HG03460 (cell line): ENCODE results near the gene FLAD1.
"Not testable (repeated sequence)": the region's sequence is repeated elsewhere in the genome, so short reads cannot be mapped to it uniquely, and the experiment has no call there.

ENCODE experiments used
- ATAC-seq: cut with Tn5 transposase; IDR thresholded peaks from one replicate; pipeline ENCODE4 v1.9.1; 2021; ENCODE audit not compliant: unreplicated experiment

Gene FLAD1

DNA sequence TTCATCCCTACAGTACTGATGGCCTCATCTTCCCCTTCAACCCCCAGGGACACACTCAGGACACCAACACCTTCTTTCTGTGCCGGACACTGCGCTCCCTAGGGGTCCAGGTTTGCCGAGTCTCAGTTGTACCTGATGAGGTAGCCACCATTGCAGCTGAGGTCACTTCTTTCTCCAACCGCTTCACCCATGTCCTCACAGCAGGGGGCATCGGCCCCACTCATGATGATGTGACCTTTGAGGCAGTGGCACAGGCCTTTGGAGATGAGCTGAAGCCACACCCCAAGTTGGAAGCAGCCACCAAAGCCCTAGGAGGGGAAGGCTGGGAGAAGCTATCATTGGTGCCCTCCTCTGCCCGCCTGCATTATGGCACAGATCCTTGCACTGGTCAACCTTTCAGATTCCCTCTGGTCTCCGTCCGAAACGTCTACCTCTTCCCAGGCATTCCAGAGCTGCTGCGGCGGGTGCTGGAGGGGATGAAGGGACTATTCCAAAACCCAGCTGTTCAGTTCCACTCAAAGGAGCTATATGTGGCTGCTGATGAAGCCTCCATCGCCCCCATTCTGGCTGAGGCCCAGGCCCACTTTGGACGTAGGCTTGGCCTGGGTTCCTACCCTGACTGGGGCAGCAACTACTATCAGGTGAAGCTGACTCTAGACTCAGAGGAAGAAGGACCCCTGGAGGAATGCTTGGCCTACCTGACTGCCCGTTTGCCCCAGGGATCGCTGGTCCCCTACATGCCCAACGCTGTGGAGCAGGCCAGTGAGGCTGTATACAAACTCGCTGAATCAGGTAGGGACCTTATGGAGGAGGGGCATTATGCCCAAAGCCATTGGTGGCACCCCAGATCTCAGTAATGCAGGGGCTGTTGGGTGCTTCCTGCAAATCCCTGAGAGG is 5.2 kb downstream of the FLAD1 start:
- ATAC-seq: no peak

DNA sequence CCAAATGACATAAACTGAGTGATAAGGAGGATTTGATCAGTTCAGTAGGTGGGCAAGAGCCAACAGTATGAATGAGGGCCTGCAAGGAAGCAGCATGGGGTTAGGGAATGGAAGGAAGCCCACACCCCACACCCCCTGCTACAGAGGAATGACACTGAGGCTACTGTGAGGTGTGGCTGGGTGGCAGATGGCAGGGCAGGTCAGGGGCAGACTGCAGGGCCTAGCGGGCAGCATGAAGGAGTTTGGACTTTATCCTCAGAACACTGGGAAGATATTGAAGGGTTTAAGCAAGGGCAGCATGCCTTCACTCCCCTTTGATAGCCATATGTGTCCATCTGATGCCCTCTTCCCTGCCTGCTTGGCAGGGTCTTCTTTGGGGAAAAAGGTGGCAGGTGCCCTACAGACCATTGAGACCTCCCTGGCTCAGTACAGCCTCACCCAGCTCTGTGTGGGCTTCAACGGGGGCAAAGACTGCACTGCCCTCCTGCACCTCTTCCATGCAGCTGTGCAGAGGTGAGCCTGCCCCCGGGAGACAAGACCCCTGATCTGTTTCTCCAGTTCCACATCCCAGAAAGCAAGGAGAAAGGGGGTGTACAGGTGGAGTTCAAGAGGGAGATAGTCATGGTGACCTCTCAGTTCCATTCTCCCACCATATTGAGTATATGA is 6.2 kb downstream of the FLAD1 start:
- no peak for ATAC-seq

GRCh38 chr1:154990276-154990675 is 7.1 kb downstream of the FLAD1 start:
- ATAC-seq: no peak

- no peak for ATAC-seq
Observed at GRCh38 chr1:154992721-154993571, 9.8 kb downstream of the FLAD1 start.

- no peak for ATAC-seq
Observed at GRCh38 chr1:154993572-154994268, 10.6 kb downstream of the FLAD1 start, which contains the start of gene LENEP. LENEP (plus strand) TSS chr1:154993586; CDS start chr1:154993608, 22 bp downstream.

GRCh38 chr1:154994269-154994587 is 11.1 kb downstream of the FLAD1 start:
- ATAC-seq: no peak

- no peak for ATAC-seq
Observed at GRCh38 chr1:154994591-154994990, 11.4 kb downstream of the FLAD1 start.

DNA sequence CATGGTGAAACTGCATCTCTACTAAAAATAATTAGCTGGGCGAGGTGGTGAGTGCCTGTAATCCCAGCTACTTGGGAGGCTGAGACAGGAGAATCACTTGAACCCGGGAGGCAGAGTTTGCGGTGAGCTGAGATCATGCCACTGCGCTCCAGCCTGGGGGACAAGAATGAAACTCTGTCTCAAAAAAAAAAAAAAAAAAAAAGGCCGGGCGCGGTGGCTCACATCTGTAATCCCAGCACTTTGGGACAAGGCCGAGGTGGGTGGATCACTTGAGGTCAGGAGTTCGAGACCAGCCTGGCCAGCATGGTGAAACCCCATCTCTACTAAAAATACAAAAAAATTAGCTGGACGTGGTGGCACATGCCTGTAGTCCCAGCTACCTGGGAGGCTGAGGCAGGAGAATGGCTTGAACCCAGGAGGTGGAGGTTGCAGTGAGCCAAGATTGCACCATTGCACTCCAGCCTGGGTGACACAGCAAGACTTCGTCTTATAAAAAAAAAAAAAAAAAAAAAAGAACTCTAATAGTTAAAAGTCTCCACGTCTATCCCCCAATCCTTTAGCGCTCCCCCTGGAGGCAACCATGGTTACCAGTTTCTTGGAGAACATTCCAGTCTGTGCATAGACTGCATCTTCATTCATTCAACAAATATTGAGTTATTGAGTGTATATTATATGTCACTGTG is 12.3 kb downstream of the FLAD1 start:
- ATAC-seq: not testable (repeated sequence)

DNA sequence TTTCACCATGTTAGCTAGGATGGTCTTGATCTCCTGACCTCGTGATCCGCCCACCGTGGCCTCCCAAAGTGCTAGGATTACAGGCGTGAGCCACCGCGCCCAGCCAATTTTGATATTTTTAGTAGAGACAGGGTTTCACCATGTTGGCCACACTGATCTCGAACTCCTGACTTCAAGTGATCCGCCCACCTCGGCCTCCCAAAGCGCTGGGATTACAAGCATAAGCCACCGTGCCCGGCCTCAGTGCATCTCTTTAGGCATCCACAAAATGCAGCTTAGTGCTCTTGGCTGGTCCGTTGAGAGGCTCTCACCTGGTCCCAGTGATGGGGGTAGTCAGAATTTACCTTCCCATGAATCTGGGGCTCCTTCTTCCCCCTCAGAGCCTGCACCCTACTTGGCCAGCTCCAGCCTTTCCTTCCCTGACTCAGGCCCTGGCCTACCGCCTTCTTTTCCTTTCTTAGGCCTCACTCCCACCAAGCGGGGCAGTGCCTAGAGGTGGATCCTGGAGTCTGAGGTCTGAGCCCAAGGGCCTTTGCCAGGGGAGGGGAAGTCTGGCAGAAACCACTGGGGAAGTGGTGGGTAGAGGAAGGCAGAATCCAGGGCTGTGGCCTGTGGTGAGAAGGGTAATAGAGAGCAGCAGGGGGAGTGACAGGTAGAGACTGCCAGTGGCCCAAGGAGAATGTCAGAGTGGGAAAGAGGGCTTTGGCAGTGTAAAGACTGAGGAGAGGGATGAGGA is 14.0 kb downstream of the FLAD1 start:
- no peak for ATAC-seq

DNA sequence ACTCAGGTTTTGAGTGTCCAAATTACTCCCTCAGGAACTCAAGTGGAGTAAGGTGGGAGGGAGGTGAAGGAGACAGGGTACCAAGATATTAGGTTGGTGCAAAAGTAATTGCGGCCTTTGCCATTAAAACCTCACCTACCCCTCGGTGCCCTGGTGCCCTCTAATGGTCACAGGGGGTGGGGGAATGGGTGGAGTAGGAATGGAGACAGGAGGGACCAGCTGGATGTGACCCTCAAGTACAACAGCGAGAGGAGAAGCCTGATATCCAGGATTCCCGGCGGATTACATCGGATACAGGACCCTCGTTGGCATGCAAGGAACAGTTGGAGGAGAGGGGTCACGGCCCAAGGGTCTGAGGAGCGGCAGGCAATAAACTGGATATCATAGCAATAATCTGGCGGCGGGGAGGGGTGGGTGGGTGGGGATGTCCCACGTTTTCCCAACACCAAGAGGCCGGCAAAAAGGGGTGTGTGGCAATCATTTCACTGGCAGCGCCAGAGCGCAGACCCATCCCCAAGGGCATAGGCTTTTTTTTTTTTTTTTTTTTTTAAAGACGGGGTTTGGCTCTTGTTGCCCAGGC is 15.1 kb downstream of the FLAD1 start:
- no peak for ATAC-seq

- no peak for ATAC-seq
Observed at GRCh38 chr1:154998818-154999570, 15.8 kb downstream of the FLAD1 start.

- ATAC-seq: no peak
Observed at GRCh38 chr1:154999571-155000410, 16.6 kb downstream of the FLAD1 start.

- ATAC-seq: no peak
Observed at GRCh38 chr1:155000411-155000725, 17.2 kb downstream of the FLAD1 start.

DNA sequence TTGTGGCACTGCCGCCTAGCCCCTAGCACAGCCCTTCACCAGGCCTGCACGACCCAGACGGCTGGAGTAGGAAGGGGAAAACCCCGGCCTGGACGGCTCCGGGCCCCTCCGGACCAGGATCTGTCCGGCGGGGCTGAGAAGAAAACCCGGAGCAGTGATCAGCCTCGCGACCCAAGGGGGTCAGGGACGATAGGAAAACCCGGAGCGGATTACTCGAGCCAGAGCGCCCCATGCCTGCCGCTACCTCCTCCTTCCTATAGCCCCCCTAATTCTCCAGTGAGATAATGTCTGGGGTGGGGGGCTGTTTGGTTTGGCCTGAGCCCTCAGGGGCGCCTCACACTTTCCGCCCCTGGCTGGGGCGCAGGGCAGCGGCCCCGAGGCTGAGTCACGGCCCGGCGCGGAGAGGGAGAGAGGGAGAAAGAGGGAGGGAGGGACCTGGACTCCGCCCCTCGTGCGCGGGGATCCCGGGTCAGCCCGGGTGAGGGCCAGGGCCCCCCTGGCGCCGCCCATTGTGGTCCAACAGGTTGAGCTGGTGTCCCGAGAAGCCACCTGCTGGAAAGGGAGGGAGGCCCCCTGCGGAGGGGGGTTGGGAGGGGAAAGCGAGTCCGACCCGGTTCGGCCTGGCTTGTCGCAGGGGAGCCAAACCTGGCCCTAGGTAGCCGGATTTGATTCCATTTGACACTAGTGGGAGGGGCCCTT is 17.7 kb downstream of the FLAD1 start:
- peak; percentile 29 for ATAC-seq

GRCh38 chr1:155001425-155001674 is 18.2 kb downstream of the FLAD1 start:
- ATAC-seq: no peak

GRCh38 chr1:155001675-155002463 is 18.7 kb downstream of the FLAD1 start:
- ATAC-seq: peak; percentile 51
